Fibroblast of skin of right quadriceps (primary cell): ENCODE measurements around the gene MEIOSIN.
A peak's percentile ranks its signal among the peaks of the same experiment; 100 is the strongest.
"Not testable (repeated sequence)": the region's sequence is repeated elsewhere in the genome, so short reads cannot be mapped to it uniquely, and the experiment has no call there.

Experiments used
- DNase-seq: peaks from one replicate; pipeline ENCODE4 v3.0.0-alpha.2; 2013

Gene MEIOSIN, protein sequence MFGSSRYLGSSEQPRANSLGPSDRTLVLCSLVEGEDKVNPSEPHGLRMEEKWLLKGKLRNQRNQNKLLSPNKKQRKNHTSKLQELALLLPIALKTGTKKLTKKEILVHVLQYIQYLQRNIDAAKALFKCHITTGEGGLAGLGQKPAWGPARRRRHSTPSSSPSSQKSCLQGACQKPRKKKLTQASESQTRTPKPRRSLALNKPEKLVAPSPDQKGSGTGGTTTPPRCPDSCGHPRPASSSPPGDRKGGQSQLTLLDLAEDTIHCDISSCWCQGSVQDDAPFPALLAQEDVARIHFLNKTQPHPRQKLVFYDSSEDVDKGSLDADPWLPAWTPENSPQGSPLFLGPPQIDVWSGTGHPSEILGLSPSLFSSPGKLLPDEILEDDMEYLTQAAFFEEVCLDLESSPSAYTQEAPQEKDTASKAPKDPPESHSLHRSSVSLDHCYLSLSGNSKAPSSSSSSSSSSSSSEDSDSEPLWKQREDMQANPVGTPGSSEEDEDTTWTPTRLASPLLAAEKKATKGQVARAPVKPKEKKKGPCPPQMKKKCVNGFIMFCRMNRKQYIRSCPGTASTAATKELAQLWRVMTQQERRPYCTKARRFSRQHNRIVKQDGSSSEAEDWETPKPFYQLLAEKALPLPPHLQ

DNA sequence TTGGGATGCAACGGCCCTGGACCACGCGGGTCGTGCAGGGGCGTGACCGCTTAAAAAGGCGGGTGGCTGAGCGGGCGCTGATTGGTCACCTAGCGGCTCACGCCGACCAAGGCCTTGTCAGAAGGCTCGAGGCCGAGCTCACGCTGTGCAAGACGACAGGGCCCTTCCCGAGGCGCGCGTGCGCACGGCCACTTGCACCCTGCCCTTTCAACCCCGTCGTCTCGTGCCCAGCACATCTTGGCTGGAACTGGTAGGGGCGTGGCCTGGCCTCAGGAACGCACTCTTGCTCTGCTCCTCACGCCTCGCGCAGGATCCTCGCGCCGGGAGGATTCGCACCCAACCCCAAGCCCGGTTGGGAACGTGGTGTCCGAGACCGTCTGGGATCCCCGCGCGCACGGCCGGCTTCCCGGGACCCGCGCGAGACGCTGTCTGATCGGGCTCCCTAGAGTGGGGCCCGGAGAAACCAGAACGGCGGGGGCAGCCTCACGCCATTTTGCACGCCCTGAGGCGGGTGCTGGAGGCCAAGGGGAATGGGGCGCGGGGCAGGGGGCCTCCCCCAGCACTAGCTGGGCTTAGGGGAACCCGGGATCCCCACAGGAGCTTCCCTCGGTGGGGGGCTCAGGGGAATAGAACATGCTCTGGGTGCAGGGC lies at the start of gene MEIOSIN:
Gene MEIOSIN, plus strand, starts transcription at position 280 of the 651 bp plus-strand sequence. CDS start 1,938 bp downstream, outside the sequence.
- DNase-seq, result no peak

DNA sequence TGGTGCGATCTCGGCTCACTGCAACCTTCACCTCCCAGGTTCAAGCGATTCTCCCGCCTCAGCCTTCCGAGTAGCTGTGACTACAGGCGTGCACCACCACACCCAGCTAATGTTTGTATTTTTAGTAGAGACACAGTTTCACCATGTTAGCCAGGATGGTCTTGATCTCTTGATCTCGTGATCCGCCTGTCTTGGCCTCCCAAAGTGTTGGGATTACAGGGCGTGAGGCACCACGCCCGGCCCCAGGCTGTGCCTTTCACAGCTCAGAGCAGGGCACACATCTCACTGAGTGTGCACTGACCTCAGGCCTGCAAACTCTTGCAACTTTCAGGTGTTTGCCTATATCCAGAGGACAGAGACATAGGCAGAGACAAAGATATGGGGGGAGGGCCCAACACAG lies 48.2 kb upstream of the MEIOSIN start:
- DNase-seq, result not testable (repeated sequence)

DNA sequence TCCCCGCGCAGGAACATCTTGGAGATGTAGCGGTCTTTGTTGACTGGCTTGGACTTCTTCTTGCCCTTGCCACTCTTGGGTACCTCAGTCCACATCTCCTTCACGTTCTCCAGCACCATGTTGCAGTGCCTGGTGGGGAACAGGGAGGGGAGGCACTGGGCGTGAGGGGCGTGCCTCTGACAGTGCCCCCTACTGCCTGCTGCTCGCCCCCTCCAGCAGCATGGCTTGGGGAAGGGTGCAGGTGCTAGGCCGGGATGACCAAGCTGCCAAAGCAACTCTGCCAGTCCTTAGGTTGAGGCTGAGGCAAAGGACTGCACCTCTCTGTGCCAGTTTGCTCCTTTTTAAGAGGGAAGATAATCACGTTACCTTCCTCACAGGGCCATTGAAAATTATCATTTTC lies 45.6 kb upstream of the MEIOSIN start:
- DNase-seq, result no peak

DNA sequence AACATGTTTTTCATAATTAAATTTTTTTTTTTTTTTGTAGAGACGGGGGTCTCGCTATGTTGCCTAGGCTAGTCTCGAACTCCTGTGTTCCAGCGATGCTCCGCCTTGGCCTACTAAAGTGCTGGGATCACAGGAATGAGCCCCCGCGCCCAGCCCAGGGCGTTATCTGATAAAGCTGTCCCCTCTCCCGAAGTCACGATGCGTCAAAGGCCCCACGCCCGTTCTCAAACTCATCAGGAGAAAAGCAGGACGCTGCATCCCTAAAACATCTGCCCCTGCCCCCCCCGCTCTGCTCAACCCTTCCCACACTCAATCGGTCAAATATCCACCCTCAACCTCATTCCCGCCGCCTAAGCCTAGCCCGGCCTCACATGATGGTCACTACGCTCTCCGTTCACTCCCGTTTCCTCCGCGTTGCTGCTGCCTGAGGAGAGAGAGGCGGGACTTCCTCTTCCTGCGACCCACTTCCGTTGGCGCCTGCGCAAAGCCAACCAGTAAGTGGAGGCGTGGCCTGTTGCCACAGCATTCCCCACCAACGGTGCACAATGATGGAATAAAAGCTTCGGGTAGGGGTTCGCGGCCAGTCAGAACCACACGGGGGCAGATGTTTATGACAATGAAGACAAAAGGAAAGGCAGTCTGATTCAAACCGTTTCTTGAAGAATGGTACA lies 41.6 kb upstream of the MEIOSIN start, which contains the start of gene SNRPD2:
Gene SNRPD2, minus strand, starts transcription at position 438 of the 671 bp plus-strand sequence. Its CDS starts 65 bp downstream, at position 373.
- DNase-seq, result peak; percentile 94

DNA sequence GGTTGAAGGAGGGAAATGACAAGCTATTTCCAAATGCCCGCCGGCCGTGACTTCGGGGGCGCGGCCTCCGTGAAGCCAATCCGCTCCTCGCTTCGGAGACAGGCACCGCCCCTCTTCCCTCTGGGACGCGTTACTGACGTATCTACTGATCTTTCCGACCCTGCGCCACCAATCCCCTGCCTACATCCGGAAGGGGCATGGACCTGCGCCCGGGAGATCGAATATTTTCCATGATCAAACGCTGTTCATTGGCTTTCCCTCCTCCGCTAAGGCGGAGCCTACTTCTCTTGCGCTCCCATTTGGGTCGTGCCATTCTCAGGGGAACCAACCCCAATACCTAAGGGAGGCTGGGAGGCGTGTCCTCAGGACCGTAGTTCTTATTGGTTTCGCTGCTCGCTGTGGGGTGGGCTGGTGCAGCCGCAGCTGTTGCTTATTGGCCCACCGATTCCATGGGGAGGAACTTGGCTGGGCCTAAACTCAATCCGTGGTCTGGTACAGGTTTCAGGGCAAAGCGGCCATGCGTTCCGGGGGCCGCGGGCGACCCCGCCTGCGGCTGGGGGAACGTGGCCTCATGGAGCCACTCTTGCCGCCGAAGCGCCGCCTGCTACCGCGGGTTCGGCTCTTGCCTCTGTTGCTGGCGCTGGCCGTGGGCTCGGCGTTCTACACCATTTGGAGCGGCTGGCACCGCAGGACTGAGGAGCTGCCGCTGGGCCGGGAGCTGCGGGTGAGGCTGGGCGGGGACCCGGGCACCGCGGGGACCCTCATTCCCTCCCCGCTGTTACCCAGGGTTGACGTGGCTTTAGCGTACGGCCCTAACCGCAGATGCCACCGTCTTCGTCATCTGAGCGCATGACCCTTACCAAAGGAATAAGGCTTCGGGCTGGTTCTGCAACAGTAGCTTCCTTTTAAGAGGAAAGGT lies 40.8 kb upstream of the MEIOSIN start, which contains the start of gene QPCTL:
Gene QPCTL, plus strand, starts transcription at position 480 of the 919 bp plus-strand sequence. Its CDS starts 38 bp downstream, at position 518.
- peak; percentile 100 for DNase-seq

DNA sequence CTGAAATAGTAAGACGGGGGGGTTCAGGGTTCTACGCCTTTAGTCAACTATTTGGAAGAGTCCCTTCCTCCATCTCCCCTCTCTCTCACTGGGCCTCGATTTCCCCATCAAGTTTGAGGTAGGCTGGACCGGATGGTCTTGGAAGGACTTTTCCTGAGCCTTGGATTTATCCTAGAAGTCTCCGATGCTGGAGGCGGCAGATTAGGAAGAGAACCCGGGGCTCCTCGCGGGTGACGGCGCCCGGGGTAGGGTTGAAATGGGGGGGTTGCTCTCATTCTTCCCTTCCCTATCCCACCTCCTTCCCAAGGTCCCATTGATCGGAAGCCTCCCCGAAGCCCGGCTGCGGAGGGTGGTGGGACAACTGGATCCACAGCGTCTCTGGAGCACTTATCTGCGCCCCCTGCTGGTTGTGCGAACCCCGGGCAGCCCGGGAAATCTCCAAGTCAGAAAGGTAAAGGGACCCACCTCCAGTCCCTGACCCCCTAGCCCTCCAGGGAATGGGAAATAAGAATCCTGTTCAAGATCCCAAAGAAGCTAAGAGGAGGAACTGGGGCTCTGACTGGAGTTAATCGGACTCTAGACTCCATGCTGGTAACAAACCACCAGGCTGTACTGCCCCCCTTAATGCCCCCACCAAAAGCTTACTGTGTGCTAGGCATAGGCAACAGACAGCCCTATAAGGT lies 40.0 kb upstream of the MEIOSIN start:
- peak; percentile 61 for DNase-seq

DNA sequence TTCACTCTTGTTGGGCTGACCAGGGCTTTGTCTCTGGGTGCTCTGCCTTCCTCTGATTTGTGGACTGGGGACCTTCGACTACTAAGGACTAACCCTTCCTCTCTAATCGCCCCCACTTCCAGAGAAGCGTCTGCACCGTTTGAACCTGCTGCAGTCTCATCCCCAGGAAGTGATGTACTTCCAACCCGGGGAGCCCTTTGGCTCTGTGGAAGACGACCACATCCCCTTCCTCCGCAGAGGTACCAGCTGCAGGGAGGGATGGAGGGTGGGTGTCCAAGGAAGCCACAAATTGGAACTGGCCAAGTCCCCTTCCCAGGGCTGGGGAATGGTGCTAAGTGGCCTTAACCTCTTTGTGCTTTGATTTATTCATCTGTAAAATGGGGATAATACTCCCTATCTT lies 31.6 kb upstream of the MEIOSIN start:
- DNase-seq, result no peak

DNA sequence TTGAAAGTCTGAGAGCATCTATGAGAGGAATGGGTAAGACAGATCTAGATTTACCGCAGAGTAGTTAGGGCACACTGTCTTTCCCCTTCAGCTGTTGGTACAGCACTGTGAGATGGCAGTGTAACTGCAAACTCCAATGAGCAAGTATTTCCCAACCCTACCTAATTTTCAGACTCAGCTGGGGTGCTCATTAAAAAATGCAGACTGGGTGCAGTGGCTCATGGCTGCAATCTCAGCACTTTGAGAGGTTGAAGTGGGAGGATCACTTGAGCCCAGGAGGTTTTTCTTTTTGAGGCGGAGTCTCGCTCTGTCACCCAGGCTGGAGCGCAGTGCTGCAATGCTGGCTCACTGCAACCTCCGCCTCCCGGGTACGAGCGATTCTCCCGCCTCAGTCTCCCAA lies 28.1 kb upstream of the MEIOSIN start:
- DNase-seq, result no peak

DNA sequence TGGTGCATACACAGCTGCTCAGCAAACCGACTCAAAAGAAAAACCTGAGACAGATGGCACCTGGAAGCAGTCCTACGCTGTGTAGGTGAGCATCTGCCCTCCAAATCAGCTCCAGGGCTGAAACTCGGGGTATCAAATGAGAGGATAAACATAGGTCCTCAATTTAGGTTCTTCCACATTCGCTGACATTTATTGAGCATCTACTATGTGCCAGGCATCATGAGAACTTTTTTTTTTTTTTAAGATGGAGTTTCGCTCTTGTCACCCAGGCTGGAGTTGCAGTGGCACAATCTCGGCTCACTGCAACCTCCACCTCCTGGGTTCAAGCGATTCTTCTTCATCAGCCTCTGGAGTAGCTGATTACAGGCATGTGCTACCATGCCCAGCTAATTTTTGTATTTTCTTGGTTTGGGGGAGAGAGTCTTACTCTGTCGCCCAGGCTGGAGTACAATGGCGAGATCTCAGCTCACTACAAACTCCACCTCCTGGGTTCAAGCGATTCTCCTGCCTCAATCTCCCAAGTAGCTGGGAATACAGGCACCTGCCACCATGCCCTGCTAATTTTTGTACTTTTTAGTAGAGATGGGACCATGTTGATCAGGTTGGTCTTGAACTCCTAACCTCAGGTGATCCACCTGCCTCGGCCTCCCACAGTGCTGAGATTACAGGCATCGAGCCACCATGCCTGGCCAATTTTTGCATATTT lies 27.4 kb upstream of the MEIOSIN start:
- no peak for DNase-seq

DNA sequence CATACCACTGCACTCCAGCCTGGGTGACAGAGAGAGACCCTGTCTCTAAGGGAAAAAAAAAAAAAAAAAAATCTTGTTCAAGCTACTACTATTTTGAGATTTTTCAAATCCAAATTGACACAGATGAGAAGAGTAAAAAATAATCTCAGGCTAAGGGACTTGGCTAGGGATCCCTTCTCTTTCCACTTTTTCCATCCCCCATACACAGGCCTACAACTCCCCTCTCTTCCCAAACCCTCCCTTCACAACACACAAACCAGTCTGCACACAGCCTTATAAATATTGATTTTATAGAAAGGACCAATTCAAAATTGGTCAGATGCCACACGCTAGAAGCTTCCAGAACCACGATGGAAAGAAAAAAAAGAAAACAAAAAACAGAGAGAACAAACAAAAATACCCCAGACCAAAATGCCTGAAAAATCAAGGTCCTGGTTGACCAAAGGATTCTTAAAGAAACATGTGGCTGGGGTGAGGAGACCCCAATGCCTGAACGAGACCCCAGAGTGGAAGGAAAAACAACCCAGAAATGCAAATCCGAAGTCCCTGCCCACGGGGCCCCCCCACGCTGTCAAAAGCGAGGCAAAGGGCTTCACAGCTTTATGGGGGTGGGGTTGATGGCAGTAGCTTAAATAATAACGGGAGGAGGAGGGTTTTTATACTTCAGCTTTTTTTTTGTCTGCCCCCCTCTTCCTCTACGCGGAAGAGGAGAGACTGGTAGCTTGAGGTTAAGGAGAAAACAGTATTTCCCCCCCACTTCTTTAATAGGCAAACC lies 22.7 kb upstream of the MEIOSIN start:
- no peak for DNase-seq

DNA sequence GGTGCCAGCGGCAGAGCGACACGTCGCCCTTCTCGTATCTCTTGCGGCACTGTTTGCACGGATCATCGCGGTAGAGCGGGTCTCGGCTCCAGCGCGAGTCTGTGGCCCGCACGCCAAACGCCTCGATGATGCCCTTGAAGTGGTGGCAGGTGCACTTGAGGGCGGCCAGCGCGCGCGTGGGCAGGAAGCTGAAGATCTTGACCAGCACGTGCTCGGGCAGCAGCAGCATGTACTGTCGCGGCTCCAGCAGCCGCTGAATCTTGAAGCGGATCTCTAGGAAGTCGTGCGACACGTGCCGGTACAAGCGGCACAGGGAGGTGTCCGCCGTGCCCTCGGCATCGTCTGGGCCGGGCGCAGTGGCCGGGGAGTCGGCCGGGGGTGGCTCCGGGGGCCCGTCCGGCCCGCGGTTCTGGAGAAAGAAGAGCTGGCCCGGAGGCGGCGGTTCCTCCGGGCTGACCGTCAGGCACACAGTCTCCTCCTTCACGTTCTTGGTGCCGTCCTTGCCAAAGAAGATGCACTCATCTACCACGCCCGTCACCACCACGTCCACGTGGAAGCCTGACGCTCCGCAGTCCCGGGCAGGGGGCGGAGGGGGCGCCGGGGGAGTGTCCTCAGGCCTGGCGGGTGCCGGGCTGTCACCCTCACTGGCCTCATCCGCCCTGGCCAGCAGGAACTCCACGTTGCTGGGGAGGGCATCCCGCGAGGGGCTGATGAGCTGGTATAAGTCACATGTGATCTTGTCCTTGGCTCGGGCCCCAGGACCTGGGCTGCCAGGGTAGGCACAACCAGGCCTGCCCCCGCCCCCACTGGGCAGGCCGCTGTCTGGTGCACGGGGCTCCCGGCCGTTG lies 21.2 kb upstream of the MEIOSIN start:
- no peak for DNase-seq

DNA sequence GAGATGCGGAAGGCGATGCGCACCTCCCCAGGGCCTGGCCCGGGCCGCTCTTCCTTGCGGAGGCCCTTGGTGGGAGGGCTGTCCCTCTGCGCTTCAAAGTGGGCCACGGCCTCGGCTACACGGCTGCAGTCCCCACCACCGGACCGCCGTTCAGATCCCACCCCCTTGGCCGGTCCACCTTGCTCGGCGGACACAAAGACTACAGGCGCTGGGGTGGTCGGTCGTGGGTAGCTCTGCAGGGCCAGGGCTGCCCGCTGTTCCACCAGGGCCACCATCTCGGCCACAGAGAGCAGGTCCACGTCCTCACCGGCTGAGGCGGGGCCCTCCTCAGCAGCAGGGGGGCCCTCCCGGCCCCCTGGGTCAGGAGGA lies 20.6 kb upstream of the MEIOSIN start:
- no peak for DNase-seq

DNA sequence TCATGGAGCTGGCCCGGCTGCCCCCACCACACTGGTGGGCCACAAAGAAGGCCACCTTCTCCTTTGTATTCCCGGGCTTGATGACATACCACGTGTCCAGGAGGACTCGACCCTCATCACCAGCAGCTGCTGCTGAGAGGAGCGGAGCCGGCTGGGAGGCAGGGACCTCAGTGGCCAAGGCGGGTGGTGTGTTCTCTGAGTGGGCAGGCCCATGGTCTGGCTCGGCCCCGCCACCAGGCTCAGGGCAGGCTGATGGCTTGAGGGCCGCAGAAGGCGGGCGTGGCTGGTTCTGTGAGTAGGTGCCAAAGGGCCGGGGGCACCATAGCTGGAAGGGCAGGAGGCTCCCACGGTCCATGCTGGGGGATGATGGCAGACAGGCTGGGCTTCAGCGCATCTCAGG lies 20.1 kb upstream of the MEIOSIN start:
- no peak for DNase-seq

DNA sequence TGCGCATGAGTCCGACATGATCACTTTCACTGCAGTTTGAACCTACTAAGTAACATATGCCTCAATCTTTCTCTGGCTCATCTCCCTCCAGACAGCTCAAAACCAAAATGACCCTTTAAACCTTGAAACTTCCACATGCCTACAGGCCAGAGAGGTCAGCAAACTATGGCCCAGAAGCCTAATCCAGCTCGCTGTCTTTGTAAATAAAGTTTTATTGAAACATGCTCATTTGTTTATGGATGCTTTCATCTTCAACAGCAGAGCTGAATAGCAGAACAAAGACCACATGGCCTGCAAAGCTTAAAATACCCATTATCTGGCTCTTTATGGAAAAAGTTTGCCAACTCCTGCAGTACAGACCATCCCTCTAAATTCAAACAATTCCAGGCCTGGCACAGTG lies 18.1 kb upstream of the MEIOSIN start:
- DNase-seq, result no peak

DNA sequence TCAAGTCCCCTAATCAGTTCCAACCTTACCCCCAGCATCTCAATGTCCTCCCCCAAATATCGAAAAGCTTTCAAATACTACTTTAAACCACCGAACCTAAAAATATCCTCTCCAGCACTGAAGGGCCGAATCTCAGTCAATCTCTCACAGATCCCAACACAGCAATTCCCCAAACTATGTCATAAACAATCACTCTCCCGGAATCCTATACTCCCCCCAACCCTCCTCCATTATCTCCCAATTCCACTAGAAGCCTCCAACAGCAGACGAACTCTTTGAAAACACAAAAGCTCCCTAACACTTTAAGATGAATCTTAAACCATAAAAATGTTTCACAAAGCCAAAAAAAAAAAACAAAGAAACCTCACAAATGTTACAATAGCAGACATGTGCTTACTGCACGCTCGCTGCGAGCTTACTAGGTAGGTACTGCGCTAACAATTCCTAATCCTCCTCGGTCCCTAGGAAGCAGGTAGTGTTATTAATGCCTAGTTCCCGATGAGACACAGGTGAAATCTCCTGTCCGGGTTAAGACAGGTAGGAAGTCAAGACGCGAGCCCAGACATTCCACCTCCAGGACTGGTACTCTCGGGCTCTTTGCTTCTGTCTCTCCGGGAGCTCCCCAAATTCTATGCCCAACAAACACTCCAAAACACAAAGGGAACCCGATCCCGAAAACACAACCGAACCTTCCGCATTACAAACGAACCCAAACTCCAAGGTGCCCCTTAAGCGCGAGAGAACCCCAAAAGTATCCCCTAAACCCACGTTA lies 16.7 kb upstream of the MEIOSIN start:
- DNase-seq, result peak; percentile 35

DNA sequence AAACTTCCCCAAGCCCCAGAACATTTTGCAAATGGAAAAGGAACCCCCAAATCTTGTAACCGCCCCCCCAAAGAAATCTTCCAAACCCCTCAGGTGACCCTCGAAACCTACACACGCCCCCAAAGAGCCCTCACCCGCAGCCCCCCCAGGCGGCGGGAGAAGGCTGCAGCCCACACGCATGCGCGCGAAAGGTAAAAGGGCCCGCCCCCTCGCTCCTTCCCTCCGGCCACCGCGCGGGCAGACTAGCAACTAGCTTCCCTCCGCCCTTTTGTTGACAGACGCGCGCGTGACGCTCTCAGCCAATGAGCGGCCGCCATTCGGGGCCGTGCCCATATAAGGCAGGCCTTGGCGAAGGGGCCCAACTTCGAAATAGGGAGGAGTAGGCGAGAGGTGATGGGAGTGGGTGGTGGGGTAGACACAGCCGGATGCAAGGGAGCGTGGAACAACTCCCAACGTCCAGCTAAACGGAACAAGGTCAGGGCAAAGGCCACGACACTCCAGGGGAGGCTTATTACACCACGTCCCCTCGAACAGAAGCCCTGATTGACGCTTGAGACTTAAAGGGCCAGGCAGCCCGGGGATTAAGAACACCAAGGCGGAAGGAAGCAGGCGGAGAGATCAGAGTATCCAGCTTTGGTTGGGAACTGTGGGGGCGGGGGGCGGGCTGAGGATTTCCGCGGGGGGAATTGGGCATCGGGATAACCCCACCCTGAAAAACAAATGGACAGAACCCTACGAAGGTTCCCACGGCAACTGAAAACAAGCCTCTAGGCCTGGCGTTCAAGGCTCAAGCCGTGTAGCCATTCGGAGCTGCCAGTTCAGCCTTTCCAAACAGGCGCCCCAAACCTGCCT lies 15.9 kb upstream of the MEIOSIN start:
- peak; percentile 99 for DNase-seq
